ENCODE results near the gene GDI1. TPM values are rescaled to one million over a fixed set of nuclear protein-coding genes. Genes with fewer than 3 reads are reported as not detected.

GDI1 gene
- total RNA-seq, 1 donor from 2014 or later, result 152 TPM

DNA sequence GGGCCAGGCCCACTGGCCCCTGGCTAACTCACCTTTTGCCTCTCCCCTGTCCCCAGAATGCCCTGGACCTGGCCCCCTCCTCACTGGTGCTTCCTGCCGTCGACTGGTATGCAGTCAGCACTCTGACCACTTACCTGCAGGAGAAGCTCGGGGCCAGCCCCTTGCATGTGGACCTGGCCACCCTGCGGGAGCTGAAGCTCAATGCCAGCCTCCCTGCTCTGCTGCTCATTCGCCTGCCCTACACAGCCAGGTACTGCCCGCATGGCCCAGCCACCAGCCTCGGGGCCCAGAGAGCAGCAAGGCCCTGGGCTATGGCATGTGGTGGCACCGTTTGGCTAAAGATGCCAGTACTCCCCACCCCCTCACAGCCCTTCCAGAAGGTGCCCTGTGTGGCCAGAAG is 4.7 kb upstream of the GDI1 start:
- no peak for TF ChIP-seq CTCF (IDR thresholded peaks at IDR 0.05)
- Mint-ChIP-seq H3K9me3 (ENCODE audit: low read depth) (no peaks in the 10 kb centered on the region), H3K27ac (ENCODE audit: unreplicated experiment) (no peak overlapping the region), H3K27me3 (ENCODE audit: low read depth) (no peaks in the 10 kb centered on the region), H3K36me3 (ENCODE audit: low read depth) (peaks cover 2% of the 10 kb centered on the region), H3K4me1 (ENCODE audit: low read depth) (peaks cover 30% of the 10 kb centered on the region), H3K4me3 (ENCODE audit: unreplicated experiment) (no peak overlapping the region)
- DNase-seq (ENCODE audit: low spot score), result no peak

- peaks cover 6% of the 10 kb centered on the region for H3K36me3 Mint-ChIP-seq (ENCODE audit: low read depth)
- peaks cover 26% of the 10 kb centered on the region for H3K4me1 Mint-ChIP-seq (ENCODE audit: low read depth)
- H3K27ac Mint-ChIP-seq (ENCODE audit: unreplicated experiment), result no peak overlapping the region
- no peak for DNase-seq (ENCODE audit: low spot score)
- peaks cover 5% of the 10 kb centered on the region for H3K9me3 Mint-ChIP-seq (ENCODE audit: low read depth)
- H3K27me3 Mint-ChIP-seq (ENCODE audit: low read depth), result no peaks in the 10 kb centered on the region
- H3K4me3 Mint-ChIP-seq (ENCODE audit: unreplicated experiment), result no peak overlapping the region
- TF ChIP-seq CTCF (IDR thresholded peaks at IDR 0.05), result no peak
Observed at GRCh38 chrX:154433605-154434004, 3.3 kb upstream of the GDI1 start.

- no peak overlapping the region for H3K27ac Mint-ChIP-seq (ENCODE audit: unreplicated experiment)
Observed at GRCh38 chrX:154434394-154435168, 2.4 kb upstream of the GDI1 start.

GRCh38 chrX:154435171-154435733 is 1.7 kb upstream of the GDI1 start:
- Mint-ChIP-seq H3K9me3 (ENCODE audit: low read depth) (peaks cover 5% of the 10 kb centered on the region), H3K4me3 (ENCODE audit: unreplicated experiment) (no peak overlapping the region), H3K36me3 (ENCODE audit: low read depth) (peaks cover 6% of the 10 kb centered on the region), H3K4me1 (ENCODE audit: low read depth) (peaks cover 22% of the 10 kb centered on the region), H3K27me3 (ENCODE audit: low read depth) (no peaks in the 10 kb centered on the region), H3K27ac (ENCODE audit: unreplicated experiment) (no peak overlapping the region)
- TF ChIP-seq CTCF (IDR thresholded peaks at IDR 0.05), result no peak
- no peak for DNase-seq (ENCODE audit: low spot score)

More at GRCh38 chrX:154434394-154435168, 2.4 kb upstream of the GDI1 start:
- no peaks in the 10 kb centered on the region for H3K27me3 Mint-ChIP-seq (ENCODE audit: low read depth)
- H3K4me1 Mint-ChIP-seq (ENCODE audit: low read depth), result peaks cover 25% of the 10 kb centered on the region
- H3K4me3 Mint-ChIP-seq (ENCODE audit: unreplicated experiment), result no peak overlapping the region
- peaks cover 5% of the 10 kb centered on the region for H3K9me3 Mint-ChIP-seq (ENCODE audit: low read depth)
- TF ChIP-seq CTCF (IDR thresholded peaks at IDR 0.05), result no peak
- peaks cover 6% of the 10 kb centered on the region for H3K36me3 Mint-ChIP-seq (ENCODE audit: low read depth)
- no peak for DNase-seq (ENCODE audit: low spot score)

DNA sequence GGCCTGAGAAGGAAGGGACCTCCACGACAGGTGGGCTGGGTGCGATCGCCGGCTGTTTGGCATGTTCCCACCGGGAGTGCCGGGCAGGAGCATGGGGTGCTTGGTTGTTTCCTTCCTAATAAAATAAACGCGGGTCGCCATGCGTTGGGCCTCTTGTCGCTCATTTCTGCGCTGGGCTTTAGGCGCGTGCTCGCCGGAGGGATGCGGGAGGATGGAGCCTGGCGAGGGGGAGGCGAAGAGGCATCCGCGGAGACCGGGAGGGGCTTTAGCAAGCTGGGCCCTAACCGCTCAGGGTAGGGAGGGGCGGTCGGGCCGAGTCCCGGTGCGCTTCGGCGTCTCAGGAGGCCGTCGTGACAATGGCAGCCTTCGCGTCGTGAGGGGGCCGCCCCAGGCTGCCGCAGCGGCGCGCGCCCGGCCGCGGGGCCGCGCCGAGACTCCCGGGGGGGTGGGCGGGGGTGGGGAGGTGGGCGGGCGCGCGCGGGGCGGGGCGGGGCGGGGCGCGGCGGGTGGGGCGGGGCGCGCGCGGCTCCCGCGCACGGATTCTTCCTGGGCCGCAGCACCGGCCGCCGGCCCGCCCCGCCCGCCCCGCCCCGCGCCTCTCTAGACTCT is 476 bp upstream of the GDI1 start:
- H3K9me3 Mint-ChIP-seq (ENCODE audit: low read depth), result peaks cover 5% of the 10 kb centered on the region
- peaks cover 13% of the 10 kb centered on the region for H3K4me1 Mint-ChIP-seq (ENCODE audit: low read depth)
- peak overlapping the region; percentile 60 for H3K4me3 Mint-ChIP-seq (ENCODE audit: unreplicated experiment)
- peak overlapping the region; percentile 73 for H3K27ac Mint-ChIP-seq (ENCODE audit: unreplicated experiment)
- H3K27me3 Mint-ChIP-seq (ENCODE audit: low read depth), result no peaks in the 10 kb centered on the region
- DNase-seq (ENCODE audit: low spot score), result no peak
- TF ChIP-seq CTCF (IDR thresholded peaks at IDR 0.05), result no peak
- peaks cover 6% of the 10 kb centered on the region for H3K36me3 Mint-ChIP-seq (ENCODE audit: low read depth)

Data from chondrocyte (in vitro differentiated cells).